Nephron progenitor cell (in vitro differentiated cells): Measurements from ENCODE around the gene MLST8.

ENCODE experiments used
- DNase-seq: peaks from one replicate; pipeline ENCODE4 v3.0.0; 2021
- H3K27ac Mint-ChIP-seq: 2 replicates; pipeline ENCODE4 v1.8.0; 2021; ENCODE audit warnings: mild to moderate bottlenecking, moderate library complexity, mixed read lengths
- H3K27me3 Mint-ChIP-seq: 2 replicates; pipeline ENCODE4 v1.8.0; 2021; ENCODE audit warnings: mild to moderate bottlenecking, low read depth, mixed read lengths; ENCODE audit not compliant: poor library complexity
- H3K36me3 Mint-ChIP-seq: 2 replicates; pipeline ENCODE4 v1.8.0; 2021; ENCODE audit warnings: low read depth, mixed read lengths
- H3K4me1 Mint-ChIP-seq: 2 replicates; pipeline ENCODE4 v1.8.0; 2021; ENCODE audit warnings: mixed read lengths
- H3K4me3 Mint-ChIP-seq: 2 replicates; pipeline ENCODE4 v1.8.0; 2021; ENCODE audit warnings: mild to moderate bottlenecking, moderate library complexity, mixed read lengths
- H3K9me3 Mint-ChIP-seq: 2 replicates; pipeline ENCODE4 v1.8.0; 2021; ENCODE audit warnings: mild to moderate bottlenecking, moderate library complexity, mixed read lengths
- CTCF ChIP-seq: fragments of 200-600 bp; sonication (generic); IDR thresholded peaks from 2 replicates; pipeline ENCODE4 v1.5.0; 2021; ENCODE audit warnings: antibody characterized with exemption

The MLST8 gene

GRCh38 chr16:2244301-2244700 lies 39.0 kb downstream of the MLST8 start:
- Mint-ChIP-seq H3K9me3 (no peaks in the 10 kb centered on the region), H3K4me1 (no peaks in the 10 kb centered on the region), H3K27me3 (peaks cover 4% of the 10 kb centered on the region), H3K4me3 (no peak overlapping the region), H3K36me3 (peaks cover 25% of the 10 kb centered on the region), H3K27ac (no peak overlapping the region)
- TF ChIP-seq CTCF = no peak
- DNase-seq = peak; percentile 47

GRCh38 chr16:2244926-2245795 lies 39.9 kb downstream of the MLST8 start:
- H3K27ac Mint-ChIP-seq = peak overlapping the region; percentile 61
- H3K4me3 Mint-ChIP-seq = no peak overlapping the region
- H3K36me3 Mint-ChIP-seq = peaks cover 18% of the 10 kb centered on the region
- TF ChIP-seq CTCF = no peak
- H3K27me3 Mint-ChIP-seq = no peaks in the 10 kb centered on the region
- no peak for DNase-seq
- no peaks in the 10 kb centered on the region for H3K9me3 Mint-ChIP-seq
- peaks cover 3% of the 10 kb centered on the region for H3K4me1 Mint-ChIP-seq

- Mint-ChIP-seq H3K4me1 (peaks cover 11% of the 10 kb centered on the region), H3K9me3 (no peaks in the 10 kb centered on the region), H3K27me3 (no peaks in the 10 kb centered on the region), H3K27ac (no peak overlapping the region), H3K4me3 (no peak overlapping the region), H3K36me3 (peaks cover 18% of the 10 kb centered on the region)
- no peak for DNase-seq
- no peak for TF ChIP-seq CTCF
These were observed 41.1 kb downstream of the MLST8 start for GRCh38 chr16:2246301-2246885.

- peak overlapping the region; percentile 93 for H3K4me3 Mint-ChIP-seq
- peaks cover 23% of the 10 kb centered on the region for H3K4me1 Mint-ChIP-seq
- H3K36me3 Mint-ChIP-seq = peaks cover 25% of the 10 kb centered on the region
- no peaks in the 10 kb centered on the region for H3K9me3 Mint-ChIP-seq
- H3K27me3 Mint-ChIP-seq = no peaks in the 10 kb centered on the region
- H3K27ac Mint-ChIP-seq = peak overlapping the region; percentile 59
- no peak for TF ChIP-seq CTCF
- DNase-seq = peak; percentile 30
These were observed 45.5 kb downstream of the MLST8 start for GRCh38 chr16:2250652-2251295.

GRCh38 chr16:2251296-2252111 lies 46.2 kb downstream of the MLST8 start, which contains the start of gene ECI1:
Gene ECI1, minus strand, starts transcription at chr16:2251587. Its CDS starts 21 bp downstream, at chr16:2251566.
- Mint-ChIP-seq H3K27me3 (no peaks in the 10 kb centered on the region), H3K4me1 (peaks cover 27% of the 10 kb centered on the region), H3K36me3 (peaks cover 28% of the 10 kb centered on the region), H3K9me3 (no peaks in the 10 kb centered on the region), H3K4me3 (peak within 1 kb of the TSS; percentile 93), H3K27ac (peak within 1 kb of the TSS; percentile 78)
- peak; percentile 46 for TF ChIP-seq CTCF
- peak; percentile 95 for DNase-seq
